Left ventricle myocardium inferior (tissue), 1 donor: Measurements from ENCODE around the gene IFNGR1. TPM values are rescaled to one million over a fixed set of nuclear protein-coding genes. Genes with fewer than 3 reads are reported as not detected.

Source experiments
- DNase-seq: peaks from one replicate; pipeline ENCODE4 v3.0.0-alpha.2; 2020
- H3K27ac ChIP-seq: fragments of 200-600 bp; replicated peaks from 2 replicates; pipeline ENCODE4 v1.8.0; 2021
- H3K27me3 ChIP-seq: fragments of 200-600 bp; 2 replicates; pipeline ENCODE4 v1.8.0; 2021; ENCODE audit warnings: low read depth
- H3K36me3 ChIP-seq: fragments of 200-600 bp; 2 replicates; pipeline ENCODE4 v1.8.0; 2021
- H3K4me1 ChIP-seq: fragments of 200-600 bp; 2 replicates; pipeline ENCODE4 v1.8.0; 2021
- H3K4me3 ChIP-seq: fragments of 200-600 bp; 2 replicates; pipeline ENCODE4 v1.8.0; 2021; ENCODE audit warnings: mild to moderate bottlenecking, moderate library complexity
- H3K9me3 ChIP-seq: fragments of 200-600 bp; replicated peaks from 2 replicates; pipeline ENCODE4 v1.8.0; 2021
- CTCF ChIP-seq: fragments of 200-600 bp; IDR thresholded peaks from 2 replicates; pipeline ENCODE4 v1.8.0; 2021; ENCODE audit warnings: antibody characterized with exemption, mild to moderate bottlenecking, borderline replicate concordance
- intact Hi-C: fragments of 100-400 bp; cut with micrococcal nuclease; formaldehyde crosslinking; loops from one replicate; pipeline ENCODE4 v1.11.0; 2022
- total RNA-seq: library from RNA; stranded (reverse); fragmentation: NEBNext Ultra II Directional; extraction: Animal tissue kit (Norgen Biotek cat#: 25700); gene quantifications from one replicate; pipeline ENCODE4 v1.2.1, GENCODE V29; 2021
- donor health status: DM: no; HTN: yes; CAD: no; lungs with severe emphysema.

Gene IFNGR1
- total RNA-seq, 1 donor from 2014 or later = 97.6 TPM

GRCh38 chr6:137185290-137185689 is 33.9 kb downstream of the IFNGR1 start:
- Histone ChIP-seq H3K9me3 (peaks cover 87% of the 10 kb centered on the region), H3K4me1 (no peaks in the 10 kb centered on the region), H3K27me3 (no peaks in the 10 kb centered on the region), H3K4me3 (no peak overlapping the region), H3K36me3 (no peaks in the 10 kb centered on the region), H3K27ac (no peak overlapping the region)
- TF ChIP-seq CTCF = no peak
- DNase-seq = no peak
- intact Hi-C loops = no loop called here

GRCh38 chr6:137182654-137183073 is 36.5 kb downstream of the IFNGR1 start:
- intact Hi-C loops = no loop called here

GRCh38 chr6:137181891-137182653 is 37.1 kb downstream of the IFNGR1 start:
- intact Hi-C loops = no loop called here
- Histone ChIP-seq H3K36me3 (no peaks in the 10 kb centered on the region), H3K27ac (no peak overlapping the region), H3K9me3 (peaks cover 56% of the 10 kb centered on the region), H3K27me3 (no peaks in the 10 kb centered on the region), H3K4me1 (no peaks in the 10 kb centered on the region), H3K4me3 (no peak overlapping the region)
- DNase-seq = no peak
- TF ChIP-seq CTCF = no peak

More at GRCh38 chr6:137182654-137183073, 36.5 kb downstream of the IFNGR1 start:
- no peak overlapping the region for H3K27ac ChIP-seq
- H3K36me3 ChIP-seq = no peaks in the 10 kb centered on the region
- no peak for DNase-seq
- no peak overlapping the region for H3K4me3 ChIP-seq
- TF ChIP-seq CTCF = no peak
- H3K27me3 ChIP-seq = no peaks in the 10 kb centered on the region
- H3K9me3 ChIP-seq = peaks cover 60% of the 10 kb centered on the region
- H3K4me1 ChIP-seq = no peaks in the 10 kb centered on the region

GRCh38 chr6:137177611-137178010 is 41.6 kb downstream of the IFNGR1 start:
- Histone ChIP-seq H3K9me3 (peaks cover 20% of the 10 kb centered on the region), H3K4me3 (no peak overlapping the region), H3K4me1 (peaks cover 21% of the 10 kb centered on the region), H3K27me3 (no peaks in the 10 kb centered on the region), H3K36me3 (no peaks in the 10 kb centered on the region), H3K27ac (no peak overlapping the region)
- no peak for DNase-seq
- no peak for TF ChIP-seq CTCF
- intact Hi-C loops = no loop called here

GRCh38 chr6:137176729-137177128 is 42.5 kb downstream of the IFNGR1 start:
- no peaks in the 10 kb centered on the region for H3K36me3 ChIP-seq
- no peak overlapping the region for H3K4me3 ChIP-seq
- H3K4me1 ChIP-seq = peaks cover 21% of the 10 kb centered on the region
- no peaks in the 10 kb centered on the region for H3K27me3 ChIP-seq
- DNase-seq = no peak
- intact Hi-C loops = no loop called here
- H3K27ac ChIP-seq = no peak overlapping the region
- peaks cover 11% of the 10 kb centered on the region for H3K9me3 ChIP-seq
- TF ChIP-seq CTCF = no peak
